ENCODE data around the gene MFGE8.

MFGE8 gene

DNA sequence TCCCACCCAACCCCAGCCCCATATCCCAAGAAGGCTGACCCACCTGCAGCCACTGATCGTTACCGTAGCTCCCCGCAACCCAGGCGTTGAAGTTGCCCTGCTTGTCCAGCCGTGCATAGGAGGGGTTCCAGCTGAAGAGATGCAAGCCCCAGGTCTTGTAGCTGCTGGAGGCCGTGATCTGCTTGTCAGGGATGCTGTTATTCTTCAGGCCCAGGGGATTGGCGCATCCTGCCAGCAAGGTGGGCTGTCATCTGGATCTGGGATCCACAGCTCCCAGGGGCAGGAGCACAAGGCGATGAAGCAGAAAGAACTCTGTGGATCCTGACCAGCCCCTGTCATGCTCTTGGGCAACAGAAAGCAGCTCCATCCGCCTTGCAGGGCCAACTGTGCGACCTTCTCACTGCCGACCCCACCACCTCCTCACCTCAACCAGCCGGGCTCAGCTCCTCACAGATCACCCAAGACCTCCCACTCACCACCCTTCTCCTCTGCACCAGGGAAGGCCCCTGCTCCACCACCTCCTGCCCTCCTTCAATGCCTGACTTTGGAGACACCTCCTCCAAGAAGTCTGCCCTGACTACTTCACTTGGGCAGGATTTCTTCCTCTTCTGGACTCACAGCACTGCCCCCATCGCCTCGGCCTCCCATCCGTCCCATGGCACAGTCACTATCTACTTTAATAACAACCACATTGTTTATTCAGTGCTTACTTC, 11.5 kb downstream of the MFGE8 start:
- H4K20me1 ChIP-seq (ENCODE audit: insufficient read depth), result no peaks in the 10 kb centered on the region
- H3K27me3 ChIP-seq (ENCODE audit: insufficient read depth, low read depth), result no peaks in the 10 kb centered on the region
- no peak overlapping the region for H3K4me2 ChIP-seq
- H2AFZ ChIP-seq (ENCODE audit: low read depth), result no peak overlapping the region
- H3K27ac ChIP-seq, result no peak overlapping the region
- H3K4me3 ChIP-seq (IDR thresholded peaks at IDR 0.05; ENCODE audit: insufficient read depth, low read depth, low read length), result no peak overlapping the region
- no peaks in the 10 kb centered on the region for H3K36me3 ChIP-seq (ENCODE audit: insufficient read depth)
- TF ChIP-seq, protein P1, sequence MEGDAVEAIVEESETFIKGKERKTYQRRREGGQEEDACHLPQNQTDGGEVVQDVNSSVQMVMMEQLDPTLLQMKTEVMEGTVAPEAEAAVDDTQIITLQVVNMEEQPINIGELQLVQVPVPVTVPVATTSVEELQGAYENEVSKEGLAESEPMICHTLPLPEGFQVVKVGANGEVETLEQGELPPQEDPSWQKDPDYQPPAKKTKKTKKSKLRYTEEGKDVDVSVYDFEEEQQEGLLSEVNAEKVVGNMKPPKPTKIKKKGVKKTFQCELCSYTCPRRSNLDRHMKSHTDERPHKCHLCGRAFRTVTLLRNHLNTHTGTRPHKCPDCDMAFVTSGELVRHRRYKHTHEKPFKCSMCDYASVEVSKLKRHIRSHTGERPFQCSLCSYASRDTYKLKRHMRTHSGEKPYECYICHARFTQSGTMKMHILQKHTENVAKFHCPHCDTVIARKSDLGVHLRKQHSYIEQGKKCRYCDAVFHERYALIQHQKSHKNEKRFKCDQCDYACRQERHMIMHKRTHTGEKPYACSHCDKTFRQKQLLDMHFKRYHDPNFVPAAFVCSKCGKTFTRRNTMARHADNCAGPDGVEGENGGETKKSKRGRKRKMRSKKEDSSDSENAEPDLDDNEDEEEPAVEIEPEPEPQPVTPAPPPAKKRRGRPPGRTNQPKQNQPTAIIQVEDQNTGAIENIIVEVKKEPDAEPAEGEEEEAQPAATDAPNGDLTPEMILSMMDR (conservative IDR thresholded peaks at IDR 0.05; ENCODE audit: low read depth, low read length), result no peak
- no peak overlapping the region for H3K9ac ChIP-seq
- H3K79me2 ChIP-seq (ENCODE audit: insufficient read depth, low read depth), result no peaks in the 10 kb centered on the region
- H3K4me1 ChIP-seq (ENCODE audit: low read depth, poor library complexity, severe bottlenecking), result peaks cover 17% of the 10 kb centered on the region

DNA sequence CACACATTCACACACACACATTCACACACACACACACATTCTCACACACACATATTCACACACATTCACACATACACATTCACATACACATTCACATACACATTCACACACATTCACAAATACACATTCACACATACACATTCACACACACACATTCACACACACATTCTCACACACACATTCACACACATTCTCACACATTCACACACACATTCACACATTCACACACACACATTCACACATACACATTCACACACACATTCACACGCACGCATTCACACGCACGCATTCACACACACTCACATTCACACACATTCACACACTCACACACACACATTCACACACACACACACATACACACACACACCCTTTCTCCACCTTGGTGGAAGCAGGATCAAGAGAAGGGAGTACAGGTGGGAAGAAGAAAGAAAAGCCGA, 12.2 kb downstream of the MFGE8 start:
- Histone ChIP-seq H2AFZ (ENCODE audit: low read depth) (no peak overlapping the region), H4K20me1 (ENCODE audit: insufficient read depth) (no peaks in the 10 kb centered on the region), H3K79me2 (ENCODE audit: insufficient read depth, low read depth) (no peaks in the 10 kb centered on the region), H3K4me1 (ENCODE audit: low read depth, poor library complexity, severe bottlenecking) (peaks cover 17% of the 10 kb centered on the region), H3K4me2 (no peak overlapping the region), H3K4me3 (IDR thresholded peaks at IDR 0.05; ENCODE audit: insufficient read depth, low read depth, low read length) (no peak overlapping the region), H3K36me3 (ENCODE audit: insufficient read depth) (no peaks in the 10 kb centered on the region), H3K9ac (no peak overlapping the region), H3K27me3 (ENCODE audit: insufficient read depth, low read depth) (no peaks in the 10 kb centered on the region), H3K27ac (no peak overlapping the region)
- TF ChIP-seq, protein P1 (conservative IDR thresholded peaks at IDR 0.05; ENCODE audit: low read depth, low read length), result no peak

DNA sequence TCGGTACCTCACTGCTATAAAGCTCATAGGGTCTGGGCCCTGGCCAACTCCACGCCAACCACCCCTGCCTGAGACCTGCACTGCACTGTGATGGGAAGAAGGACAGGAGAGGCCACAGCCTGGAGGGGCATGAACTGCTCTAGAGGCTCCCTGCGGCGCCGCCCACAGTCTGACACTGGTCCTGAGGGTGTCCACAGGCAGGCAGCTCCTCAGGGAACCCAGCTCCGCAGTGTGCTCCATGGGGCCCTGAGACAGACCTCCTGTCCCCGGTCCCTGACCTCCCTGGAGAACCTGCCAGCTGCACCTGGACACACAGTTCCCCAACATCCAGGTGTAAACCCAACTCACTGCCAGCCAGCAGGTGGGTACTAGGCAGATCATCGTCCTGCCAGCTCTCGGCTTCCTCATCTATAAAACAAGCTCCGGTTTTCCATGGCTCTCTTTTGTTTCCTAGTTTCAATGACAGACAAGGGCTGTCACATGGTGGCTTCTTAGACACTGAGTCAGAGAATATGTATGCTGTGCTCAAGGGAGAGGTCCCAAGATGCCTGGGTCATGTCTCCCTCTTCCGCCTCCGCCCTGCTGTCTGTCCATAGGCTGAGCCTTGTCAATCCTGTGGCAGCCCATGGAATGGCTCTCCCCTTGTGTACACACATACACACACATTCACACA, 12.7 kb downstream of the MFGE8 start:
- H3K4me2 ChIP-seq, result no peak overlapping the region
- H4K20me1 ChIP-seq (ENCODE audit: insufficient read depth), result no peaks in the 10 kb centered on the region
- TF ChIP-seq, protein P1 (conservative IDR thresholded peaks at IDR 0.05; ENCODE audit: low read depth, low read length), result no peak
- H3K27ac ChIP-seq, result no peak overlapping the region
- H3K36me3 ChIP-seq (ENCODE audit: insufficient read depth), result no peaks in the 10 kb centered on the region
- no peak overlapping the region for H3K4me3 ChIP-seq (IDR thresholded peaks at IDR 0.05; ENCODE audit: insufficient read depth, low read depth, low read length)
- H2AFZ ChIP-seq (ENCODE audit: low read depth), result no peak overlapping the region
- H3K79me2 ChIP-seq (ENCODE audit: insufficient read depth, low read depth), result no peaks in the 10 kb centered on the region
- H3K4me1 ChIP-seq (ENCODE audit: low read depth, poor library complexity, severe bottlenecking), result peaks cover 17% of the 10 kb centered on the region
- no peak overlapping the region for H3K9ac ChIP-seq
- no peaks in the 10 kb centered on the region for H3K27me3 ChIP-seq (ENCODE audit: insufficient read depth, low read depth)

DNA sequence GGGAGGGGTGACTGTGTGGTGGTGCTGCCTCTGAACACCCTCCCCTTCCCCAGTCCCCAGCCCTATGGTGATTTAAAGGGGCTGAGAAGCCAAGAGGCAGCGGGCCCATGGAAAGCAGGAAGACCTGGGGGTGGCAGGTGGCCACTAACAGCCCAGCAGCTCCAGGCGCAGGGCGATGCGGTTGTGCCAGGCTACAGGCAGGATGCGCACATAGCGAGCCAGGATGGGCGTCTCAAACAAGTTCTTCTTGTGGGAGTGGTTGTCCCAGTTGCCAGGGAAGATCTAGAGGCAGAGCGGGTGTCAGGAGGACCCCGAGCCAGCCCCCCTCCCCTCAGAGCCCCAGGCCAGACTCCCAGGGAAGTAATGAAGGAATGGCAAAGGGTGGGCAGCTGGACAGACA, 13.9 kb downstream of the MFGE8 start:
- Histone ChIP-seq H3K9ac (no peak overlapping the region), H3K27ac (no peak overlapping the region), H3K4me1 (ENCODE audit: low read depth, poor library complexity, severe bottlenecking) (peaks cover 9% of the 10 kb centered on the region), H3K27me3 (ENCODE audit: insufficient read depth, low read depth) (no peaks in the 10 kb centered on the region), H3K79me2 (ENCODE audit: insufficient read depth, low read depth) (no peaks in the 10 kb centered on the region), H3K4me2 (no peak overlapping the region), H3K4me3 (IDR thresholded peaks at IDR 0.05; ENCODE audit: insufficient read depth, low read depth, low read length) (no peak overlapping the region), H3K36me3 (ENCODE audit: insufficient read depth) (no peaks in the 10 kb centered on the region), H4K20me1 (ENCODE audit: insufficient read depth) (no peaks in the 10 kb centered on the region), H2AFZ (ENCODE audit: low read depth) (no peak overlapping the region)
- TF ChIP-seq, protein P1 (conservative IDR thresholded peaks at IDR 0.05; ENCODE audit: low read depth, low read length), result no peak
